AG10803 (cell line): ENCODE data around the gene CDK4.

ENCODE experiments used
- DNase-seq: peaks from one replicate; pipeline ENCODE4 v3.0.0; 2010; ENCODE audit warnings: low read depth
- H3K4me3 ChIP-seq: 2 replicates; pipeline ENCODE4 v1.5.1; 2011; ENCODE audit warnings: mild to moderate bottlenecking, low read length, control low read depth
- CTCF ChIP-seq: conservative IDR thresholded peaks from 2 replicates; pipeline ENCODE4 v1.5.1; 2011; ENCODE audit warnings: mild to moderate bottlenecking, low read length, control low read depth, inconsistent platforms

Gene CDK4

GRCh38 chr12:57751788-57752667 is at the start of gene CDK4:
Gene CDK4 (minus strand): TSS chr12:57752310. CDS start chr12:57751717, 593 bp downstream.
- peak within 1 kb of the TSS; percentile 84 for H3K4me3 ChIP-seq
- TF ChIP-seq CTCF, result no peak
- DNase-seq, result peak; percentile 100

GRCh38 chr12:57800965-57801364 is 48.9 kb upstream of the CDK4 start:
- no peak for TF ChIP-seq CTCF
- no peak for DNase-seq

GRCh38 chr12:57797933-57798332 is 45.8 kb upstream of the CDK4 start:
- no peak overlapping the region for H3K4me3 ChIP-seq
- no peak for TF ChIP-seq CTCF
- DNase-seq, result no peak

More at GRCh38 chr12:57800965-57801364, 48.9 kb upstream of the CDK4 start:
- no peak overlapping the region for H3K4me3 ChIP-seq

- TF ChIP-seq CTCF, result no peak
- DNase-seq, result peak; percentile 53
- H3K4me3 ChIP-seq, result no peak overlapping the region
Measured at GRCh38 chr12:57796996-57797395, 44.9 kb upstream of the CDK4 start.

GRCh38 chr12:57795354-57795753 is 43.2 kb upstream of the CDK4 start:
- no peak for TF ChIP-seq CTCF
- H3K4me3 ChIP-seq, result no peak overlapping the region
- DNase-seq, result no peak

- peak; percentile 79 for DNase-seq
- H3K4me3 ChIP-seq, result no peak overlapping the region
- no peak for TF ChIP-seq CTCF
Measured at GRCh38 chr12:57793920-57794319, 41.8 kb upstream of the CDK4 start.

- no peak for TF ChIP-seq CTCF
- no peak overlapping the region for H3K4me3 ChIP-seq
- no peak for DNase-seq
Measured at GRCh38 chr12:57783861-57784260, 31.8 kb upstream of the CDK4 start.
